GM23338 (cell line): ENCODE measurements around the gene GLRA2. TPM values are rescaled to one million over a fixed set of nuclear protein-coding genes. Genes with fewer than 3 reads are reported as not detected.
A peak's percentile ranks its signal among the peaks of the same experiment; 100 is the strongest.

Source experiments
- ATAC-seq: fragments of 200-7000 bp; cut with Tn5 transposase; 3 replicates; pipeline ENCODE4 v1.9.1; 2020
- DNase-seq: peaks from one replicate; pipeline ENCODE4 v3.0.0-alpha.2; 2015; ENCODE audit warnings: low spot score
- H2AFZ ChIP-seq: fragments of 200-600 bp; sonication (generic); 2 replicates; pipeline ENCODE4 v1.8.0; 2016; ENCODE audit warnings: antibody characterized with exemption, mild to moderate bottlenecking, moderate library complexity
- H3F3A ChIP-seq: fragments of 200-600 bp; sonication (generic); replicated peaks from 2 replicates; pipeline ENCODE4 v1.8.0; 2017; ENCODE audit warnings: antibody characterized with exemption, mixed run types, low read depth
- H3K27ac ChIP-seq: fragments of 200-600 bp; sonication (generic); 2 replicates; pipeline ENCODE4 v1.6.1; 2016; ENCODE audit warnings: low read depth
- H3K27me3 ChIP-seq: fragments of 200-600 bp; sonication (generic); 2 replicates; pipeline ENCODE4 v1.8.0; 2016; ENCODE audit warnings: mild to moderate bottlenecking, mixed run types, moderate library complexity; ENCODE audit not compliant: insufficient read depth
- H3K36me3 ChIP-seq: fragments of 200-600 bp; sonication (generic); 2 replicates; pipeline ENCODE4 v1.8.0; 2016; ENCODE audit warnings: mild to moderate bottlenecking; ENCODE audit not compliant: insufficient read depth
- H3K4me1 ChIP-seq: fragments of 200-600 bp; sonication (generic); 2 replicates; pipeline ENCODE4 v1.8.0; 2016; ENCODE audit warnings: mild to moderate bottlenecking, moderate library complexity; ENCODE audit not compliant: insufficient read depth
- H3K4me2 ChIP-seq: fragments of 200-600 bp; sonication (generic); 2 replicates; pipeline ENCODE4 v1.7.1; 2017; ENCODE audit warnings: mixed run types
- H3K4me3 ChIP-seq: fragments of 200-600 bp; sonication (generic); 2 replicates; pipeline ENCODE4 v1.6.1; 2016; ENCODE audit warnings: mixed run types
- H3K79me2 ChIP-seq: fragments of 200-600 bp; sonication (generic); replicated peaks from 2 replicates; pipeline ENCODE4 v1.8.0; 2017; ENCODE audit warnings: mild to moderate bottlenecking; ENCODE audit not compliant: insufficient read depth
- H3K9me2 ChIP-seq: fragments of 200-600 bp; sonication (generic); 2 replicates; pipeline ENCODE4 v1.8.0; 2017; ENCODE audit not compliant: insufficient read depth
- H4K20me1 ChIP-seq: fragments of 200-600 bp; sonication (generic); replicated peaks from 2 replicates; pipeline ENCODE4 v1.8.0; 2017; ENCODE audit warnings: mild to moderate bottlenecking; ENCODE audit not compliant: insufficient read depth
- H3K27ac Mint-ChIP-seq: 2 replicates; pipeline ENCODE4 v1.8.0; 2020; ENCODE audit warnings: inconsistent platforms, mild to moderate bottlenecking, moderate library complexity, mixed read lengths
- H3K27me3 Mint-ChIP-seq: 3 replicates; pipeline ENCODE4 v1.8.0; 2022; ENCODE audit warnings: low read depth, mild to moderate bottlenecking, moderate library complexity, mixed read lengths, inconsistent platforms; ENCODE audit not compliant: insufficient read depth, poor library complexity
- H3K36me3 Mint-ChIP-seq: 3 replicates; pipeline ENCODE4 v1.8.0; 2021; ENCODE audit warnings: low read depth, mild to moderate bottlenecking, inconsistent platforms, moderate library complexity, mixed read lengths
- H3K4me1 Mint-ChIP-seq: 3 replicates; pipeline ENCODE4 v1.8.0; 2020; ENCODE audit warnings: mild to moderate bottlenecking, inconsistent platforms, mixed read lengths
- H3K4me3 Mint-ChIP-seq: 3 replicates; pipeline ENCODE4 v1.8.0; 2021; ENCODE audit warnings: moderate library complexity, mild to moderate bottlenecking, inconsistent platforms, mixed read lengths
- H3K9me3 Mint-ChIP-seq: 3 replicates; pipeline ENCODE4 v1.8.0; 2020; ENCODE audit warnings: moderate library complexity, mild to moderate bottlenecking, inconsistent platforms, mixed read lengths
- EZH2phosphoT487 ChIP-seq: fragments of 200-600 bp; sonication (generic); IDR thresholded peaks from one replicate; pipeline ENCODE4 v1.8.1; 2018; ENCODE audit warnings: antibody characterized with exemption; ENCODE audit not compliant: unreplicated experiment
- JUNB ChIP-seq: IDR thresholded peaks from one replicate; pipeline ENCODE4 v1.6.1; 2016; ENCODE audit warnings: antibody characterized with exemption; ENCODE audit not compliant: unreplicated experiment
- NANOG ChIP-seq: IDR thresholded peaks from 2 replicates; pipeline ENCODE4 v1.6.1; 2016; ENCODE audit warnings: antibody characterized with exemption, borderline replicate concordance
- POLR2AphosphoS5 ChIP-seq: IDR thresholded peaks from 2 replicates; pipeline ENCODE4 v1.6.1; 2016; ENCODE audit warnings: antibody characterized with exemption, low read depth
- REST ChIP-seq: IDR thresholded peaks from one replicate; pipeline ENCODE4 v1.6.1; 2018; ENCODE audit warnings: antibody characterized with exemption; ENCODE audit not compliant: unreplicated experiment
- STAT1 ChIP-seq: IDR thresholded peaks from one replicate; pipeline ENCODE4 v1.6.1; 2016; ENCODE audit warnings: antibody characterized with exemption; ENCODE audit not compliant: unreplicated experiment
- ZNF114 ChIP-seq: fragments of 250-450 bp; sonication (Bioruptor Pico); IDR thresholded peaks from 2 replicates; pipeline ENCODE4 v1.5.0; 2020; ENCODE audit warnings: mild to moderate bottlenecking, moderate library complexity
- ZNF462 ChIP-seq: fragments of 250-450 bp; sonication (Bioruptor Pico); IDR thresholded peaks from 2 replicates; pipeline ENCODE4 v1.5.0; 2020; ENCODE audit warnings: mild to moderate bottlenecking, moderate library complexity
- polyA plus RNA-seq: library from polyadenylated mRNA; unstranded; fragments of >200 nt; fragmentation: Nextera tagmentation; extraction: Ambion mirVana; gene quantifications from 2 replicates; pipeline ENCODE4 v1.2.1, GENCODE V29; 2016
- total RNA-seq: library from RNA; depleted of rRNA; stranded (reverse); fragments of >200 nt; shearing (Covaris generic); gene quantifications from 2 replicates; pipeline ENCODE4 v1.2.3, GENCODE V29; 2014

The GLRA2 gene
- total and polyA plus RNA-seq, 2 experiments from 2014 or later = not detected

GRCh38 chrX:14497184-14497666, 32.1 kb upstream of the GLRA2 start:
- no peaks in the 10 kb centered on the region for H3K4me1 ChIP-seq
- TF ChIP-seq NANOG (no peak), REST (no peak)
- Mint-ChIP-seq H3K4me3 (no peak overlapping the region), H3K27ac (no peak overlapping the region), H3K36me3 (no peaks in the 10 kb centered on the region), H3K27me3 (no peaks in the 10 kb centered on the region), H3K9me3 (no peaks in the 10 kb centered on the region), H3K4me1 (no peaks in the 10 kb centered on the region)
- H3K4me2 ChIP-seq = no peak overlapping the region
- no peak overlapping the region for H3K27ac ChIP-seq
- H3K36me3 ChIP-seq = no peaks in the 10 kb centered on the region
- H4K20me1 ChIP-seq = no peaks in the 10 kb centered on the region
- 0 out of 2 replicates have a peak overlapping the region, but pooled peaks have one; percentile 32 for H2AFZ ChIP-seq
- H3K9me2 ChIP-seq = no peaks in the 10 kb centered on the region
- H3K27me3 ChIP-seq = no peaks in the 10 kb centered on the region
- no peaks in the 10 kb centered on the region for H3F3A ChIP-seq
- DNase-seq = no peak
- no peak for ATAC-seq
- H3K4me3 ChIP-seq = no peak overlapping the region
- H3K79me2 ChIP-seq = no peaks in the 10 kb centered on the region

- H3K36me3 Mint-ChIP-seq = no peaks in the 10 kb centered on the region
- Histone ChIP-seq H3K9me2 (no peaks in the 10 kb centered on the region), H3F3A (no peaks in the 10 kb centered on the region), H3K4me3 (no peak overlapping the region), H3K27me3 (no peaks in the 10 kb centered on the region), H4K20me1 (no peaks in the 10 kb centered on the region), H3K27ac (no peak overlapping the region), H3K36me3 (no peaks in the 10 kb centered on the region), H3K4me2 (no peak overlapping the region), H2AFZ (no peak overlapping the region), H3K4me1 (no peaks in the 10 kb centered on the region), H3K79me2 (no peaks in the 10 kb centered on the region)
- no peaks in the 10 kb centered on the region for H3K27me3 Mint-ChIP-seq
- DNase-seq (no peak), ATAC-seq (no peak)
- H3K4me3 Mint-ChIP-seq = no peak overlapping the region
- H3K27ac Mint-ChIP-seq = peak overlapping the region; percentile 55; the same call in 1 of the 2 replicates
- H3K4me1 Mint-ChIP-seq = no peaks in the 10 kb centered on the region
- no peaks in the 10 kb centered on the region for H3K9me3 Mint-ChIP-seq
- TF ChIP-seq EZH2phosphoT487 (no peak), REST (no peak), STAT1 (no peak), POLR2AphosphoS5 (no peak), JUNB (no peak), ZNF462 (CRISPR knock-in tag) (no peak), ZNF114 (CRISPR knock-in tag) (no peak)
Measured at GRCh38 chrX:14501327-14501726, 28.0 kb upstream of the GLRA2 start.
